22Rv1 (cell line): ENCODE results near the gene SLC25A21.

Experiments
- CTCF ChIP-seq: fragments of 450-650 bp; IDR thresholded peaks from 2 replicates; pipeline ENCODE4 v1.5.1; 2017; ENCODE audit warnings: mild to moderate bottlenecking
- ZFX ChIP-seq: fragments of 450-650 bp; IDR thresholded peaks from 2 replicates; pipeline ENCODE4 v1.6.1; 2017; ENCODE audit warnings: antibody characterized with exemption, borderline replicate concordance

GRCh38 chr14:37018571-37019240 is 153.7 kb downstream of the SLC25A21 start:
- TF ChIP-seq CTCF (no peak), ZFX (no peak)
